GM11168 (cell line): ENCODE data around the gene STARD5.
"Not testable (repeated sequence)": the region's sequence is repeated elsewhere in the genome, so short reads cannot be mapped to it uniquely, and the experiment has no call there.

Experiments used
- in situ Hi-C: fragments of 300-500 bp; cut with MboI; formaldehyde crosslinking; loops from one replicate; pipeline ENCODE4 v1.12.0; 2022; ENCODE audit warnings: low sequenced_read_pairs; ENCODE audit not compliant: unreplicated experiment

The STARD5 gene, protein sequence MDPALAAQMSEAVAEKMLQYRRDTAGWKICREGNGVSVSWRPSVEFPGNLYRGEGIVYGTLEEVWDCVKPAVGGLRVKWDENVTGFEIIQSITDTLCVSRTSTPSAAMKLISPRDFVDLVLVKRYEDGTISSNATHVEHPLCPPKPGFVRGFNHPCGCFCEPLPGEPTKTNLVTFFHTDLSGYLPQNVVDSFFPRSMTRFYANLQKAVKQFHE

DNA sequence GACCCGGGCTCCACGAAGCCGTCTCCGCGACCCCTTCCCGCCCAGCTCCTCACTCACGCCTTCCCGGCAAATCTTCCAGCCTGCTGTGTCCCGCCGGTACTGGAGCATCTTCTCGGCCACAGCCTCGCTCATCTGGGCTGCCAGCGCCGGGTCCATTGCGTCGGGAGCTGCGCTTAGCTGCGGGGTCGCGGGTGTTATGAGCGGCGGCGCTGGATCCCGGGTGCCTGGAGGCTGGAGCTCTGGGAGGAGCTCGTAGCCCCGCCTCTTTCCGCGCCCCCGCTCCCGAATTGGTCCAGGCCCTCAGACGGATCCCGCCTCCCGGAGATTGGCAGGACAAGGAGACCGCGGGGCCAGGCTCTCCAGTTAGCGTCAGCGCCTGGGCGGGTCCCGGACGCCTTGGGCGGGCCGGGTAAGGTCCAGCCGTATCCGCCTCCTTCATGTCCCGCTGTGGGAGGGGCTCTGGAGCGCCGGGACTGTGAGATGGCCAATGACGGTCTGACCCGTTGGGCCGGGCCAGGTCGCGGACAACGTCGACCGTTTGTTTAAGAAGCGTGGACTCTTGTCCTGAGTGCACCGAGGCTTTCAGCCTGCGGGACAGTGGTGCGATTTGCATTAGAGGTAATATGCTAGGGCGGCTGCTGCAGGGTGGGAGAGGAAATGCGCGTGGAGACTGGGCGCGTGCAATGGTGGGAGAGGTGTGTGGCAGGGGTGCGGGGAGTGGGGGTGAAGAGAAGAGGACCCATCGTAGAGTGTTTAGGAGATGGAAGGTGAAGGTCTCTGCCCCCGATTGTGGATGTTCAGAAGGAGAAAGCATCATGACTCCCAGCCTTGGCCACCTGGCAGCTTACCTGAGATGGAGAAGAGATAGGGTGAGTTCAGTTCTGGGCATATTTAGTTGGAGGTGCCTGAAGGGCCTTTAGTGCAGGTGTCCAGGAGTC lies at the start of gene STARD5:
Gene STARD5 (minus strand): TSS at position 198 of the 938 bp plus-strand sequence. CDS start 42 bp downstream, at position 156.
- in situ Hi-C loops, result no loop called here

DNA sequence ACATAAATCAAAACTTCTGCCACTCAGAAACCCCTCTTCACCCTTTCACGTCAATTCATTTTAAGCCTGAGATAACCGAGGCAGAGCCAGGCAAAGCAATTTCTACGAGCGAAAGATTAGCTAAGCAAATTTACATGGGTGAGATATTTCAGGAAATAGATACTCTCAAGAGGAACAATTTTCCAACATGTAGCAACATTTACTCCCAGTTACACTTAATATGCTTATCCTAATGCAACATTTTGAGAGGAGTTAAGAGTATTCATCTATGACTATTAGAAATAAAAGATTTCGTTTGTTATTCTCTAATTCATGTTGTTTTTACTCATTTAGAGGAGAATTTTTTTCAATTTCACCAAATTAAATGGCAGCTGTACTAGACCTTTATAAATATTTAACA lies 49.2 kb upstream of the STARD5 start:
- in situ Hi-C loops, result no loop called here

DNA sequence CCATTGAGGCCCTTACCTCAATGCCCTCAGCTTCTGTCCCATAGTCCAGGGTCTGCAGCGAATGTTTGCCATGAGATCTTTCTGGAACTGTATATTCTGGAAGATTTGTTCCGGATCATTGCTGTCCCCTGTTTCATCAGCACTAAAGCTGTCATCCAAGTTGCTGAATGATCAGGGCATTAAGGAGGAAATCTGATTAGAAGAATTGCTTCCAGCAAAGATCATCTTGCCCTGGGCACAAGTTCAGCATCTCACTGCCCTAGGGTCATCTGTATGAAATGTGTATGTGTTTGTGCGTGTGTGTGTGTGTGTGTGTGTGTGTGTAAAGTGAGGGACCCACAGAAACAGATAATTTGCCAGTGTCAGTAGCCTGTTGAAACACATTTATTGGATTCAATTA lies 48.6 kb upstream of the STARD5 start:
- in situ Hi-C loops, result no loop called here

DNA sequence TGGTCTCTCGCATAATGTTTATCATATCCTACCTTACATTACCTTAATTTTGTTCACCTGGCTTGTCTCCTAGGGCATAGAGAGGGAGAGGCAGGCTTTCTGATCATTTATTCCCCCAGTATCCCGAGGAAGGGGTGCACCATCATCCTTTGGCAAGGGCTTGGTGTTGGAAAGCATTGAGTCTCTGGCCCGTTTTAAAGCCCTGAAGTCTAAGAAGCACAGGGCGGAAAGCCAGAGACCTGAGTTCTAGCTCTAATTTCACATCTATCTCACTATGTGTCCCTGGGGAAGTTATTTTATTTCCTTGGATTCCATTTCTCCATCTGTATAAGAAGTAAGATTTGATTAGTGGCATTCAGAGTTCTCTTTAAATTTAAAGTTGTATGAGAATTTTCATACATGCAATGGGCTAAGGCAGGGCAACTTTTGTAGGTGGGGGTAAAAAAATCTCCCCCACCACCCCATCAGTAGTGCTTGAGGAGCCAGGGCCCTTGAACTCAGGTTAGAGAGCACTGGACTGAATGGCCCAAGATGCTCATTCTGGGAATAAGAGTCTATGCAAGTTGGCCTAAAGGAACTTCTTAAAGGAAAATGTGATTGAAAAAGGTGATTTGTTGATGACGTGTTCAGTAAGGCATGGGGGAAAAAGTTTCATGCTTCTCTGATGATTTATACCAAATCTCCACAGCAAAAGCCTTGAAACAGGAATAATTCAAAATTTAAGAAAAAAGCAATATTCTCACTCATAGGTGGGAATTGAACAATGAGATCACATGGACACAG lies 40.0 kb upstream of the STARD5 start:
- in situ Hi-C loops, result no loop called here

DNA sequence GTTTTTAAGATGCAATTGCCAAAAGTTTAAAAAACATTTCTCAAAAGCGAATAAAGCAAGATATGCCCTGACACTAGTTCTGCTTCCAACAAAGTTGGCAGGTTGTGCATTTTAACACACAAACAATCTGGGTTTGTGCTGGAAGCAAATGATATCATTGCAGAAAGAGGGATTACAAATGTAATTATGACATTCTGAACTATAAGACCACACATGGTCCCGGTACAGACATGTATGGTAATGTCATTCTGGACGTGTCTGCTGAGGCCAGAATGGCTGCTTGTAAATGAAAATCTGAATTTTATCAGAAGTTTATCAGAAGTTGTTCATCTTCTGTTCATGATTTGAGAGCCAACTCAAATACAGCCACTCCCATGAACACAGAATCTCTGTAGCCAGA lies 39.3 kb upstream of the STARD5 start:
- in situ Hi-C loops, result no loop called here

DNA sequence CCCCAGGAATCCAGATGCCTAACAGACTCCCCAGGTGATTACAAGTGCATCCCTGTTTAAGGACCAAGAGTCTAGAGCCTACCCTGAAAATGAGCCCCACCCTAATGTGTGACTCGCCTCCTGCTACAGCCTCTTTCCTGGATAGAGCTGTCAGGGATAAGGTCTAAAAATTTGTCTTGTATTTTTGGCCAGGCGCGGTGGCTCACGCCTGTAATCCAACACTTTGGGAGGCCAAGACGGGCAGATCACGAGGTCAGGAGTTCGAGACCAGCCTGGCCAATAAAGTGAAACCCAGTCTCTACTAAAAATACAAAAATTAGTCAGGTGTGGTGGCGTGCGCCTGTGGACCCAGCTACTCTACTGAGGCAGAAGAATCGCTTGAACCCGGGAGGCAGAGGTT lies 38.8 kb upstream of the STARD5 start:
- in situ Hi-C loops, result no loop called here

DNA sequence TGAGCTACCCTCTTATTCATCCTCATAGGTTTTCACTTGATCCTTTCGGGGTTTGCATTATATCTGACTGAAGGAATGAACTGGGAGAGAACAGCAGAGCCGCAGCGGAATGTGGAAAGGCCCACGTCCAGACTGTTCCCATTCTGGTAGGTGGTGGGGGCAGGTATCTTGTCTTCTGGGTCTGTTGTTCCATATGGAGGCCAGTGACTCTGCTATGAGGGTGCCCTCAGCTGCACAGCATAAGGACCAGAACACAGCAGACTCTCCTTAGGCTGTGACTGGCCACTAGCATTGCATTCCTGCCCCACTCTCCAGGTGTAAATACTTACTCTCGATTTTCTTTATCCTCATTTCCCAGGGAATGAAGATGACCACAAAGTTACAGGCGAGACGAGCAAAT lies 38.0 kb upstream of the STARD5 start:
- in situ Hi-C loops, result no loop called here

DNA sequence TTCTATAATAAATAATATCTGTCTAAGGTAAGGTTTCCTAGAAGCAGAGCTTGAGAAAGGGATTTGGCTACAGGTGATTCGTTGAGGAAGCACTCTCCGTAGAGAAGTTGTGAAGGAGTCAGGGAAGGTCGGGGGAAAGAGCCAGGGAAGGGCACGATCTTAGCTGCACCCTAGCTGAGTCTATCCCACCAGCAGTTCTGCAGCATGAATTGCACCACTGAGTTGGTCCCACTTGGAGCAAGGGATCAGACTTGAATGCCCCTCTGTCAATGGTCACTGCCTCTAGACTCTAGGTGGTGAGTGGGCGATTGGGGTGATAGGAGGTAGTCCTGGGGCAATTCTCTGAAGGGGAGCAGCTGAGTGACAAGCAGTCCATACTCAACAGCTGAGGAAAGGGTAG lies 36.5 kb upstream of the STARD5 start:
- in situ Hi-C loops, result no loop called here

DNA sequence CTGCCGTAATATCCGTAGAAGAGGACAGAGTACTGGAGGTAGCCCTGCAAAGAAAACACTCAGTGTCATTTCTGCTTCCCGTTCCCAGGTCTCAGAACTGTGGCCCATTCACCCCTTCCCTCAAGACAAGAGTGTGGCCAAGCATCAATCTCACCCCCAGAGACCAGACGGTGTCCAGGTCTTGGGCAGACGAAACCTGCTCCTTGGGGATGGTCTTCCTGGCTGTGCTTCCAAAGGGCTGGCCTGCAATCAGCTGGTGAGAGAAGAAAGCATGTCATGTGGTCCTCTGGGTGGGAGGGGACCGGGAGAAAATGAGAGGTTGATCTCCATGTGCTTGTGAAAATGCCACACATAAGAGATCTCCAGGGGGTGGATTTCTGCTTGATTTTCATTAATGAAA lies 34.3 kb upstream of the STARD5 start:
- in situ Hi-C loops, result no loop called here

DNA sequence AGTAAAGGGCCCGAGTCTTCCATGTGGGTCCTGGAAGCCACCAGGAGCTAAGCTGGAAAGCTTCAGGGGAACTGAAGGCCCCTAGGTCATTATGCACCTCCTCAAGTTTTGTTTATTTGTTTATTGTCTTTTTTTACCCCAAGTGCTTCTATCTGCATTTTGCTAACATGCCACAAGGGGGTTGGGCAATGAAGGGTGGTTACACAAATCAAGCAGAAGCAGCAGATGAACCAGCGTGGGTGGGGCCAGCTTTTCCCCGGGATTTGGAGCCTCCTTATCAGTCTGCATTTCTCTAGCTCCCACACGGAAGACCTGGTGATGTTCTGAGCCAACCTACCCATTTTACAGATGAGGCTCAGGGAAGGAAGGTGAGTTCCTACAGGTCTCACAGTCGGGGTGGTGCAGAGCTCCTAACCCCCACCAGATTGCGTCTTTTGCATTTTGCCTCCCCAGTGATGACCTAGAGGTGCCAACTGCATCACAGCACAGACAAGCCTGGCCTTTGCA lies 33.3 kb upstream of the STARD5 start:
- in situ Hi-C loops, result no loop called here

DNA sequence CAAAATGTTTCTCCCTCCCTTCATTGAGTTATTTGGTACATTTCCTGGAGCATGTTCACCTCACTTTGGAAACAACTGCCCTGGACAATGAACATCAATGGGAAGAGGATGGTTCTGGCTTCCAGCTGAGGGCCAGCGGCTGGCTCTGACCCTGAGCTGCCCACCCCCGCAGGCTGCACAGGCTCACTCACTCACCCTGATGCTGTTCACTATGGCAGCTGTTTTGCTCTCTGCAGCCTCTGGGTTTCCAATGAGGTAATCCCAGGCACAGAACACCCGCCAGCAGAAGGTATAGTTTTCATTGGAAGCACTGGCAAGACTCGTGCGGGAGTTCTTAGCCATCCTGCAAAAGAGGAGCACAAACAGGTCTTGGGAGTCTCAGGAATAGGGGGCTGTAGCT lies 32.3 kb upstream of the STARD5 start:
- in situ Hi-C loops, result no loop called here

DNA sequence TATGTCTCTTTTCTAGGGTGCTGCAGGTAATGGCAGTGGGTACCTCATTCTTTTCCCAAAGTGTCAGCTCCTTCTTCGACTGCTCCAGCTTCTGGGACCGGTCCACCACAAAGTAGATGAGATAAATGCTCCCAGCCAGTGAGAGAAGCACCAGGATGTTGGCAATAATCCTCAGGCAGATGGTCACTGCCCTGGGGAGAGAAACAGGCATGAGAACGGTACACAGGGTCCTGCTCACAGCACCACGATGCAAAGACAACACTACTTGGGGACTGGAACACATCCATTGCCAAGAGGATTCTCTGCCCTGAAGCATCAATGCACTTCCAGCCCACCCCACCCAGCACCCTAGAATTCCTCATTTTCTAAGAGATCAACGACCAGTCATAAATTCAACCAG lies 27.7 kb upstream of the STARD5 start:
- in situ Hi-C loops, result no loop called here

DNA sequence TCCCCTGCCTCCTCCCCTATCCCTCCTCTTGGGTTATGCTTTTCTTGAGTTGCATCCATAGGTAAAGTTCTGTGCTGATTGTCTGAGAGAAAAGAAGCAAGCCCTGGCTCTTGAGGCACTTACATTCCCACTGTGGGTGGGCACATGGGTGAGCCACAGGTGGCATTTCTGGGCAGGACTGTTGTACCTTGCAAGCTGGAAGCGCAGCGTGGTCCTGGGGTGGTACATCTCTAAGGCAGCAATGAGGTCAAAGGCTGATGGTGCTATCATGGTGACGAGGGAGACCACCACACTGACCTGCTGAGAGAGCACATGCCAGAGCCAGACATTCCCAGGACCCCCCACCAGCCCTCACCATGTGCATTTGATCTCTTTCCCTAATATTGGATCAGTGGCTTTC lies 25.3 kb upstream of the STARD5 start:
- in situ Hi-C loops, result no loop called here

DNA sequence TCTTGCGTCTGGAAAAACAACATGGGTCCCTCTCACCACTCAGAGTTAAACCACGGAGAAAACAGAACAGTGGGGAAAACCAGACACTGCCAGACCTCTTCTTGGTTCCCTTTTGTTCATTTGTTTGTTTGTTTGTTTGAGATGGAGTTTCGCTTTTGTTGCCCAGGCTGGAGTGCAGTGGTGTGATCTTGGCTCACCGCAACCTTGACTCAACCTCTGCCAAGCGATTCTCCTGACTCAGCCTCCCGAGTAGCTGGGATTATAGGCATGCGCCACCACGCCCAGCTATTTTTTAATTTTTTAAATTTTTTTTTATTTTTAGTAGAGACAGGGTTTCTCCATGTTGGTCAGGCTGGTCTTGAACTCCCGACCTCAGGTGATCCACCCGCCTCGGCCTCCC lies 24.8 kb upstream of the STARD5 start:
- in situ Hi-C loops, result not testable (repeated sequence)

DNA sequence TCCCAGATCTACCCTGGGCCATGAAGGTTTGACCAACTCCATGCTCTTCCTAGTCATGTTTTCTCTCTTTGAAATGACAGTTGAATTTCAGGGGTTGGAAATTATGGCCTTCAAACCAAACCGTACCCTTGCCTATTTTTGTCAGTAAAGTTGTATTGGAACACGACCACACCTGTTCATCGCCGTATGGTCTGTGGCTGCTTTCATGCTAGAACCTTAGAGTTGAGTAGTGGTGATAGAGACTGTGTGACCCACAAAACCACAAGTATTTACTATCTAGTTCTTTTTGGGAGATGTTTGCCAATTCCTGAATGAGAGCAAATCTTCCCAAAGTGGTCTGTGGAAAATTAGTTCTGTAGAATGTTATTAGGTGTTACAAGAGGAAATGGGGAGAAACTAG lies 24.0 kb upstream of the STARD5 start:
- in situ Hi-C loops, result no loop called here

DNA sequence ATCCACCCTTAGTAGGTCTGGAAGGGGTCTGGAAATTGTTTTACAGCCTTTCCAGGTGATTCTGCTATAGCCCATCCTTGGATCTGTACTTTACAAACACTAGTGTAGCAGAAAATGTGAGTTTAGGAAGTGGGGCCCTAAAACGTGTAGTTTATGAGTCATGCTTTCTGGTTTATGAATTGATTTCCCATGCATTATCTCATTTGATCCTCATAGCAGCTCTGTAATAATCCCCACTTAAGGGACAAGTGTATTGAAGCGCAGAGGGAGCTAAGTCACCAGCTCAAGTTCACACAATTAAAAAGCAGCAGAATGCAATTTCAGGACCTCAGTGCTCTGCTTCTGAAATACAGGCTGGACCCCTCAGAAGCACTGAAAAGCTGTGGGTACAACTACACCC lies 22.7 kb upstream of the STARD5 start:
- in situ Hi-C loops, result no loop called here

DNA sequence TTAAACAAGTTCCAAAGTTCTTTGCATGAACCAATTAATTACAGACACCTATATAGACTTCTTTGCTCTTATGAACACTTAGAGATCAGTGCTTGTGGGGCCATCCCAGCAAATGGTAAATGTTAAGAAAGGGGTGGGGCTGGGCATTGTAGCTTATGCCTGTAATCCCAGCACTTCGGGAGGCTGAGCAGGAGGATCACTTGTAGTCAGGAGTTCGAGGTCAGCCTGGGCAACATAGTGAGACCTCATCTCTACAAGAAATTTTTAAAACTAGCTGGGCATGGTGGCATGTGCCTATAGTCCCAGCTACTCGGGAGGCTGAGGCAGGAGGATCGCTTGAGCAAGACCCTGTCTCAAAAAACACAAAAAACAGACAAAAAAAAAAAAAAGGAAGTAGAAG lies 19.4 kb upstream of the STARD5 start:
- in situ Hi-C loops, result no loop called here

DNA sequence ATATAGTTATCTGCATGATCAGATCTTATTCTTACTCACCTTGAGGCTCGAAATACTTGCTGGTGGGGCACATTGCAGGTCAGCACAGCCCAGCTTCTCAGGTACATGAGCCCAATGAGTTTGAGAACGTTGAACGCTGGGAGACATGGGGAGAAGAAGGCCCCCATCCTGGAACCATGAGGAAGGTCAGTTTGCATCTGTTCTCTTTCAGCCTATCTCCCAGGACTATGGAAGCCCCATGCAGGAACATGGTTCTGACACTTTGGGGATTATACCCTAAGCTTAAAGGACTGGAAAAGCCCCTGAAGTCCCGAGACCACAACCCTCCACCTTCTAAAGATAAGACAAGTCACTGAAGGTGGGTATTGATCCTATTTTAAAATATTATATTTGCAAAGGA lies 17.4 kb upstream of the STARD5 start:
- in situ Hi-C loops, result no loop called here

DNA sequence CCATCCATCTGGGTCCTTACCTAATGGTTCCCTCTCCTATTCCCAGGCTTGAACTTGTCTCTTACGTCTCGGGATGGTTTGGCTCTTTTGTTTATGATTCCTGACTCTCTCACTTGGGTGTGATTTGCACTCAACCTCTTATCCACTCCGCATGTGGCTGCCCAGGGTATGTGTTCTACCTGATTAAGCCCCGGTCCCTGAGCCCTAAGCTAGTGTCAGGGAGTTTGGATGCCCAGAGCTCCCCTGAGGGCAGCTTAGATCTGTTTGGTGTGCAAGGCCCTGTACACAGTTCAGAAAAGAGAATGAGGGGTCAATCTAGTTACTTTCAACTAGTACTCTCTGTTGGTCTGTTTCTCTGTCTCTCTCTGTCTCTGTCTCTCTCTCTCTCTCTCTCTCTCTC lies 15.9 kb upstream of the STARD5 start:
- in situ Hi-C loops, result no loop called here

DNA sequence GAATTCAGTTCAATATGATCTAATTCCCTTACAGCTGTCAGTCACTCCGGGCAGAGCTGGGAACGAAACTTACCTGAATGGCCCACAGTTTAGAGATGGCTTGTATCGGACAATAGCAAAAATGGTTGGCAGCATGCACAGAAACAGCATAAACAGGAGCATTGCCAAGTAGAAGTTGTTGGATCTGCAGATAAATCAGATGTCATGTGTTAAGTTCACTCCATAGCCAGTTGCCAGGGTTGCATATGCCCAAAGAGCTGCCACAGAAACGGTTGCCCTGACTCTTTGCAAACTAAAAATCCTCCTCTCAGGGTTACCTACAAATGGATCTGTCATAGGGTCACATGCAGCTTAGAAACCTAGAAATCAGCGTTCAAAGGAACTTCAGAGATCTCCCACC lies 15.4 kb upstream of the STARD5 start:
- in situ Hi-C loops, result no loop called here
